Lung (tissue), 10 donors: ENCODE measurements around the gene TRAF7. TPM values are rescaled to one million over a fixed set of nuclear protein-coding genes. Genes with fewer than 3 reads are reported as not detected.
"Not testable (repeated sequence)": the region's sequence is repeated elsewhere in the genome, so short reads cannot be mapped to it uniquely, and the experiment has no call there.

Experiments
- ATAC-seq: fragments of 200-7000 bp; cut with Tn5 transposase; one replicate; pipeline ENCODE4 v1.9.1; 2020; ENCODE audit warnings: moderate number of reproducible peaks; ENCODE audit not compliant: insufficient read depth, low FRiP score
- DNase-seq, 3 donors: peaks; one replicate each; pipeline ENCODE4 v3.0.0-alpha.2; 2013 to 2017
- H3K27ac ChIP-seq, 2 donors: one replicate each; pipeline ENCODE4 v1.5.1; 2013; ENCODE audit warnings: mild to moderate bottlenecking in 2 of 2, moderate library complexity in 2 of 2, control low read depth in 1 of 2, inconsistent platforms in 1 of 2, low read depth in 1 of 2, low read length in 1 of 2
- H3K27me3 ChIP-seq, 3 donors: one replicate each; pipeline ENCODE4 v1.5.1; 2013; ENCODE audit warnings: low read length in 2 of 3; ENCODE audit not compliant: control insufficient read depth in 3 of 3, insufficient read depth in 3 of 3
- H3K36me3 ChIP-seq, 4 donors: one replicate each; pipeline ENCODE4 v1.5.1; 2013; ENCODE audit warnings: low read length in 4 of 4, mild to moderate bottlenecking in 1 of 4, moderate library complexity in 1 of 4; ENCODE audit not compliant: control insufficient read depth in 4 of 4, insufficient read depth in 4 of 4
- H3K4me1 ChIP-seq, 5 donors: one replicate each; pipeline ENCODE4 v1.5.1; 2013; ENCODE audit warnings: low read length in 5 of 5, mild to moderate bottlenecking in 2 of 5, moderate library complexity in 1 of 5; ENCODE audit not compliant: control insufficient read depth in 5 of 5, insufficient read depth in 5 of 5
- H3K4me3 ChIP-seq: one replicate; pipeline ENCODE4 v1.5.1; 2013; ENCODE audit warnings: mild to moderate bottlenecking, control low read depth, moderate library complexity
- H3K9ac ChIP-seq, 2 donors: one replicate each; pipeline ENCODE4 v1.5.1; 2013; ENCODE audit warnings: low read length in 2 of 2, control low read depth in 1 of 2; ENCODE audit not compliant: insufficient read depth in 1 of 2
- H3K9me3 ChIP-seq, 4 donors: one replicate each; pipeline ENCODE4 v1.5.1; 2013; ENCODE audit warnings: low read length in 3 of 4, mild to moderate bottlenecking in 1 of 4, moderate library complexity in 1 of 4; ENCODE audit not compliant: control insufficient read depth in 4 of 4, insufficient read depth in 3 of 4
- WGBS, 2 donors: extraction: QIAGEN DNeasy Blood & Tissue Kit; methylation state at CpG; one replicate each; pipeline ENCODE4 v1.1.7; 2013; 5-methylcytosine and 5-hydroxymethylcytosine counted together
- polyA plus RNA-seq, 2 donors: library from polyadenylated mRNA; stranded (reverse); fragments of 200-250 nt; gene quantifications; one replicate each; pipeline ENCODE4 v1.2.1, GENCODE V29; 2013
- total RNA-seq, 2 donors: library from RNA; depleted of rRNA in 1 of 2; stranded (reverse); fragments of >200 nt in 1 of 2; gene quantifications; one replicate each; pipeline ENCODE4 v1.2.1, GENCODE V29; 2014 to 2021
- donor health status: Bipolar disorder and iron deficiency.
- donor health status: healthy.
- donor health status: DM: yes; HTN: yes; CAD: no.

Gene TRAF7
- total and polyA plus RNA-seq, 4 donors, result 33.4 to 74.2 (median 48.3) TPM

GRCh38 chr16:2109872-2110271 is 45.7 kb upstream of the TRAF7 start:
- not testable (repeated sequence) for H3K4me3 ChIP-seq, H3K9ac ChIP-seq, H3K4me1 ChIP-seq, H3K27me3 ChIP-seq, ATAC-seq, H3K9me3 ChIP-seq, H3K27ac ChIP-seq, DNase-seq
- 92 to 94% methylated on average over 19 to 23 of the region's 23 CpGs for WGBS, 2 donors
- peaks cover 0 to 78% (median 3%) of the 10 kb centered on the region in 4 donors for H3K36me3 ChIP-seq

GRCh38 chr16:2110332-2111008 is 45.1 kb upstream of the TRAF7 start:
- WGBS, 2 donors, result 96% methylated on average over 31 to 43 of the region's 43 CpGs
- ATAC-seq, result not testable (repeated sequence)

GRCh38 chr16:2111009-2111353 is 44.6 kb upstream of the TRAF7 start:
- peaks cover 0 to 70% (median 3%) of the 10 kb centered on the region in 4 donors for H3K36me3 ChIP-seq
- not testable (repeated sequence) for ATAC-seq, H3K9ac ChIP-seq, H3K27me3 ChIP-seq, H3K4me3 ChIP-seq, H3K27ac ChIP-seq, H3K9me3 ChIP-seq, H3K4me1 ChIP-seq, DNase-seq
- 96 to 98% methylated on average over 35 to 36 of the region's 36 CpGs for WGBS, 2 donors

More at GRCh38 chr16:2110332-2111008, 45.1 kb upstream of the TRAF7 start:
- not testable (repeated sequence) for H3K9ac ChIP-seq, H3K4me1 ChIP-seq, DNase-seq, H3K27ac ChIP-seq, H3K9me3 ChIP-seq, H3K4me3 ChIP-seq, H3K27me3 ChIP-seq
- peaks cover 0 to 73% (median 3%) of the 10 kb centered on the region in 4 donors for H3K36me3 ChIP-seq

DNA sequence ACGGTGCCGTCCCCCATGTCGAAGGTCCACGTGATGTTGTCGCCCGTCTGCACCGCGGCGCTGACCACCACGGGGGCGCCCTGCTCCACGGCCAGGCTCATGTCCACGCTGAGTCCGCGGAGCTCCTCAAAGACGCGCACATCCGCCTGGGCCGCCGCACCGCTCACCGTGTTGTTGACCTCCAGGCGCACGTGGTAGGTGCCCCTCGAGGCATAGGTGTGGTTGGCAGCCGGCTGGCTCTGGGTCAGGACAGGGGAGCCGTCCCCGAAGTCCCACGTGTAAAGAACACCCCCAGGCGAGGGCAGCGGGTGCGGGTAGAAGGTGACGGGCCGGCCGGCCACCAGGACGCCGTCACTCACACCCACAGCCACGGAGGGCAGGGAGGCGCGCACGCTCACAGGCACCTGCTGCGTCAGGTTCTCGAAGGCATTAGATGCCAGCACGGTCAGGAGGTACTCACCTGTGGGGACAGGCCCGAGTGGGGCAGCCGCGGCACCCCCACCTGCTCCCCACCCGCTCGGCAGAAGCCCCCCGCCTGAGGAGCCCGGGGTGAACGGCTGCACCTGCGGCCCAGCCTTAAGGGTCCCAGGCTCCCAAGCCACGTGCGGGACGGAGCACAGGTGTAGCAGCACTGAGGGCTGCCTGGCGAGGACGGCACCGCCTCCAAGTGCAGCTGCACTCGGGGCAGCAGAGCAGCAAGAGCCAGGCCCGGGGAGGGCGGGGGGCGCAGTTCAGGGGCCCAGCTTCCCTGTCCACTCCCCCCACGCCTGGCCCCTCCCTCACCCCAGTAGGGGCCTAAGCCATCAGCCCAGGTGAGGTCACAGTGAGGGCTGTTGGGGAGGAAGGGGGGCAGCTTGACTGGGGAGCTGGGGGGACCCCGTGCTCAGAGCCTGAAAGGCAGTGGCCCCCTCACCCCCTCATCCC is 43.9 kb upstream of the TRAF7 start:
- not testable (repeated sequence) for ATAC-seq

DNA sequence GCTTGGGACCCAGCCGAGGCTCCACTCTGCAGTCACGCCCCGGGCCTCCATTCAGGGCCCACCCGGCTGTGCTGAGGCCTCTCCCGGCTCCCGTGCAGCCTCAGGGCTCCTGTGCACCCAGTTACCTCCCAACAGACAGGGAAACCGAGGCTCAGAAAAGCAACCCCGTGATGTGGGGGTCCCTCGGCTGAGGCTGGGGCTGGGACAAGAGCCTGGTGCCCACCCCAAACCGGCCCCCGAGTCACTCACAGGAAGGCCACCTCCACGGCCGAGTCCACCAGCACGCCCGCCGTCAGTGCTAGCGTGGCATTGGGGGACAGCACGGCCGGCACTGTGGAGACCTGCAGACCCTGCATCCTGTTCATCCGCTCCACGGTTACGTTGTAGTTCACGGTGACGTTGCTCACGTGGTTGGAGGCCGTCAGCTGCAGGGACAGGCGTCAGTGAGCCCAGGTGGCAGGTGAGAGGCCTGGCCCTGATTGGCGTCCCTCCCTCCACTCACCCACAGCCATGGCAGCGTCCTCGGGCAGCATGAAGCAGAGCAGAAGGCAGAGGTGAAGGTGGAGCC is 43.0 kb upstream of the TRAF7 start:
- H3K36me3 ChIP-seq, result peaks cover 0 to 60% (median 0%) of the 10 kb centered on the region in 4 donors
- DNase-seq, ATAC-seq, H3K27ac ChIP-seq, H3K4me1 ChIP-seq, H3K9ac ChIP-seq, H3K27me3 ChIP-seq, H3K9me3 ChIP-seq, H3K4me3 ChIP-seq: not testable (repeated sequence)
- WGBS, 2 donors, result 88 to 91% methylated on average over 25 to 30 of the region's 30 CpGs

More for the DNA sequence above, 43.9 kb upstream of the TRAF7 start:
- H3K9ac ChIP-seq, DNase-seq, H3K27me3 ChIP-seq, H3K4me3 ChIP-seq, H3K4me1 ChIP-seq, H3K27ac ChIP-seq, H3K9me3 ChIP-seq: not testable (repeated sequence)
- peaks cover 0 to 65% (median 3%) of the 10 kb centered on the region in 4 donors for H3K36me3 ChIP-seq
- WGBS, 2 donors, result 95 to 97% methylated on average over 50 to 65 of the region's 65 CpGs

- H3K27me3 ChIP-seq, H3K4me1 ChIP-seq, H3K4me3 ChIP-seq, DNase-seq, H3K27ac ChIP-seq, H3K9ac ChIP-seq, H3K9me3 ChIP-seq, ATAC-seq: not testable (repeated sequence)
- H3K36me3 ChIP-seq, result peaks cover 0 to 45% (median 0%) of the 10 kb centered on the region in 4 donors
- 96 to 97% methylated on average over 26 of the region's 26 CpGs for WGBS, 2 donors
Measured at GRCh38 chr16:2114225-2114624, 41.4 kb upstream of the TRAF7 start.

GRCh38 chr16:2114885-2115590 is 40.5 kb upstream of the TRAF7 start:
- not testable (repeated sequence) for H3K4me3 ChIP-seq, DNase-seq, H3K9me3 ChIP-seq, H3K27ac ChIP-seq, H3K4me1 ChIP-seq, H3K27me3 ChIP-seq, H3K9ac ChIP-seq, ATAC-seq
- 86 to 88% methylated on average over 18 to 33 of the region's 34 CpGs for whole genome bisulfite sequencing, 2 donors
- H3K36me3 ChIP-seq, result peaks cover 0 to 39% (median 0%) of the 10 kb centered on the region in 4 donors
